NB4 (cell line): ENCODE data around the gene GPR12.

Experiments
- POLR2A ChIP-seq: IDR thresholded peaks from 2 replicates; pipeline ENCODE4 v1.6.1; 2011; ENCODE audit warnings: mild to moderate bottlenecking; ENCODE audit not compliant: insufficient read length; ENCODE audit errors: extremely low read depth
- TF ChIP-seq, protein P1 (sequence below): IDR thresholded peaks from one replicate; pipeline ENCODE4 v1.5.1; 2012; ENCODE audit warnings: low read depth, low read length

DNA sequence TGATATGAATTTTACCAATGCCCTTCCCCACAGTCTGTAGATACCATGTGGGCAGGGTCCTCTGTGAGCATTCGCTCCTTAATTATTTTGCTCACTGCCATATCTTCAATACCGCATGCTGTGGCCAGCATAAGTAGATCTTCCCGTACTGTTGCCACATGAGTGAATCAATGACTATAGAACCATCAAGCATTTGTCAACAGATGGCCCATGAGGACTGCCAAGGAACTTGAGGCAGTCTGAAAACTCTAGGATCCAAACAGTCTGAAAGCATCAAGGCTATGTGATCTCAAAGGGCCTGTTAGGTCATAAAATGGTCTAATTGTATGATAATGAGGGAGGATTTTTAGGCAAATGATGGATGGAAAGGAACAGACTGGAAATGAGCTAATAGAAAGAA lies 27.4 kb upstream of the GPR12 start:
- TF ChIP-seq, protein P1, sequence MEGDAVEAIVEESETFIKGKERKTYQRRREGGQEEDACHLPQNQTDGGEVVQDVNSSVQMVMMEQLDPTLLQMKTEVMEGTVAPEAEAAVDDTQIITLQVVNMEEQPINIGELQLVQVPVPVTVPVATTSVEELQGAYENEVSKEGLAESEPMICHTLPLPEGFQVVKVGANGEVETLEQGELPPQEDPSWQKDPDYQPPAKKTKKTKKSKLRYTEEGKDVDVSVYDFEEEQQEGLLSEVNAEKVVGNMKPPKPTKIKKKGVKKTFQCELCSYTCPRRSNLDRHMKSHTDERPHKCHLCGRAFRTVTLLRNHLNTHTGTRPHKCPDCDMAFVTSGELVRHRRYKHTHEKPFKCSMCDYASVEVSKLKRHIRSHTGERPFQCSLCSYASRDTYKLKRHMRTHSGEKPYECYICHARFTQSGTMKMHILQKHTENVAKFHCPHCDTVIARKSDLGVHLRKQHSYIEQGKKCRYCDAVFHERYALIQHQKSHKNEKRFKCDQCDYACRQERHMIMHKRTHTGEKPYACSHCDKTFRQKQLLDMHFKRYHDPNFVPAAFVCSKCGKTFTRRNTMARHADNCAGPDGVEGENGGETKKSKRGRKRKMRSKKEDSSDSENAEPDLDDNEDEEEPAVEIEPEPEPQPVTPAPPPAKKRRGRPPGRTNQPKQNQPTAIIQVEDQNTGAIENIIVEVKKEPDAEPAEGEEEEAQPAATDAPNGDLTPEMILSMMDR, result no peak
- TF ChIP-seq POLR2A, result no peak
